CD4-positive, alpha-beta T cell treated with Interleukin-21 for 1 hour (primary cell): ENCODE results near the gene EXD3.
A peak's percentile ranks its signal among the peaks of the same experiment; 100 is the strongest.

ENCODE experiments used
- DNase-seq: peaks from one replicate; pipeline ENCODE4 v3.0.0-alpha.2; 2020

EXD3 gene

GRCh38 chr9:137303151-137303892 lies 119.6 kb downstream of the EXD3 start:
- no peak for DNase-seq

- DNase-seq: no peak
Observed at GRCh38 chr9:137302449-137303150, 120.4 kb downstream of the EXD3 start.

DNA sequence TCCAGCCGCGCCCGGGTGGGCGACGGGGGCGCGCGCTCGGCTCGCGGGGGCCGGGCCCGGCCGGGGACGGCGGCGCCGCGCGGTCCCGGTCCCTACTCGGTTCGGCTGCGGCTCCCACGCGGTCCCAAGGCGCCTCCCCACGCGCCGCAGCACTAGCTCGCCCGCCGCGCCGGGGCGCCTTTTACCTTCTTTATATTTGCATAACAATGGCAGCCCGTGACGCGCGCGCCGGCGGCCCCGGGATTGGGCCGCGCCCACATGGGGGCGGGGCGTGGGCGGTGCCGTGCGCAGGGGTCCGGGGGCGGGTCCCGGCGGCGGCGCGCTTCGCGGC lies 120.9 kb downstream of the EXD3 start, which contains the start of gene NRARP:
NRARP (minus strand) TSS at position 154 of the 331 bp plus-strand sequence. CDS start 343 bp downstream, outside the sequence.
- DNase-seq: peak; percentile 92

DNA sequence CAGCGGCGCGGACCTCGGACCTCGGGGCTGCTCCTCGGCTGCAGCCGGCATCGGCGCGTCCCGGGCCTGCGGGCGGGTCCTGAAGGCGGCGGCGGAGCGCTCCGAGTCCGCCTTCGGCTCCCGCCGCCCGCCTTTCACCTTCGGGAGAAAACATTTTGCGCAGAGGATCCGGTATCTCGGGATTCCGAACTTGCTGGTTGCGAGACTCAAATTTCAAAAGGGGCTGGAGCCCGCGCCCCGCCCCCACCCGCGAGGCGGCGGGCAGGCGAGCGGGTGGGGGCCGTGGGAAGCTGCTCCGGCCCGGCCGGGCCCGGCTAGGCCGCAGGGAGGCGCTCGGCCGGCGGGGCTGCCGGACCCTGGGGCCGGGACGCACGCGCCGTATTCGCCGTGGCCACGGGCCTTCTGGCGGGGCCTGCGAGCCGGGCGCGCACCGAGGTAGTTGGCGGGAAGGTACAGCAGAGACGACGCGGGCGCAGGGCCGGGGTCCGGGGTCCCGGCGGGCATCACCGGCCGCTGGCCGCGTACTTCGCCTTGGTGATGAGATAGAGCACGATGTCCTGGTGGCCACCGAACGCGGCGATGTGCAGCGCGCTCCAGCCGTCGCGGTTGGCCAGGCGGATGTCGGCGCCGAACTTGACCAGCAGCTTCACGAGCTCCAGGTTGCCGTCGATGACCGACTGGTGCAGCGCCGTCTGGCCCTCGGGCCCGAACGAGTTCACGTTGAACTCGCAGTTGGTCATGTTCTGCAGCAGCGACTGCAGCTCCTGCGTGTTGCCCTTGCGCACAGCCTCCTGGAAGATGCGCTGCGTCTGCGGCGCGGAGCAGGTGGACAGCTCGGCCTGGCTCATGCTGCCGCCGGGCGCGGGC lies 121.6 kb downstream of the EXD3 start:
- no peak for DNase-seq

DNA sequence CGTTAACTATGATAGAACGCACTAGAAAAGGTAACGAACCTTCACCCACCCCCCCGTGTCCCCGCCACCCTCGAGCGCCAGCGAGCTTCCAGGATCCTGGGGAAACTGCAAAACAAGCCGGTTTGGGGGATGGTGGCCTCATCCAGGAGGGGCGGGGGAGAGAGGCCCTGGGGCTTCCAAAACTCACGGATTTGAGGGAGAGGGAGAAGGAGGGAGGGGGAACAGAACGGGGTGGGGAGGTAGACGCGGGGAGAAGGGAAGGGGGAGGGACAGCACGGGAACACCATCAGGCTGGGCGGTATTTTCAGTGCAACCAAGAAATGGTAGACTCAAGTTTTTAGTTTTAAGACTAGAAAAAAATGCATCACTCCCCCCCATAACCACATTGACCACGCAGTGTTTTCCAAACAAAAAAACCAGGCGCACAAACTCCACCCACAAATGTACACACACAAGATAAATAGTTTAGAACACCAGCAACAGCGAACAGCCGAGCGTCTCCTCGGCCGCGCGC lies 122.3 kb downstream of the EXD3 start:
- DNase-seq: no peak

DNA sequence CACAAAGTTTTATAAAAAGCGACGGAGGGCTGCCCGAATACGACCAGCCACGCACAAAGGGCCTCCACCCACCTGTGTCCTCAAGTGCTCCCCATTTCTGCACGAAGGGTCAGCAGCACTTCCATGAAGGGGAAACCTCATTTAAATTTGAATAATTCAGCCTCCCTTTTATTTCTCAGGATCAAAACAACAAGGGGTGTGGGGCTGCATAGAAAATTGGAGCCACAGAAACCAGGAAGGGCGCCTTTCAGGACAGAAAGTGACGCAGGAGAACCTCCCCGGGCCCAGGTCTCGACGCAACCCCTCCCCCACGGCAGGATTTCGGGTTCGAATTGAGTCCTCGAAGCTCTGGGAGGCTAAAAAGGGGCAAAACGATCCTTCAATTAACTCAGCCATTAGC lies 123.0 kb downstream of the EXD3 start:
- no peak for DNase-seq

DNA sequence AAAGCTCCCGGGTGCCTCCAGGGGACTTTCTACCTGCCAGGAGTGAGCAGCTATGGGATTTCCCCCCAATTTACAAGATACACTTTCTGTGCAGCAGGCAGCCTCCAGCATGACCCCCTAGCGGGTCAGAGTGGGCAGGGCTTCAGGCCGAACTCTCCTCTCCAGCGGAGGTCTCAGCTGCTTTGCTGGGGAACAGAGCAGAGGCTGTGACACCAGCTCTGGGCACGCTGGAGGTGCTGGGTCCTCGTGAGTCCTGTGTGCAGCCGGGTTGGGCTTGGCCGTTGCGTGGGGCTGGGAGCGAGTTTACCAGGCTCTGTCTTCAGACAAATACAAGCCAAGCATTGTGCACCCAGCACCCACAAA lies 123.8 kb downstream of the EXD3 start:
- DNase-seq: no peak

DNA sequence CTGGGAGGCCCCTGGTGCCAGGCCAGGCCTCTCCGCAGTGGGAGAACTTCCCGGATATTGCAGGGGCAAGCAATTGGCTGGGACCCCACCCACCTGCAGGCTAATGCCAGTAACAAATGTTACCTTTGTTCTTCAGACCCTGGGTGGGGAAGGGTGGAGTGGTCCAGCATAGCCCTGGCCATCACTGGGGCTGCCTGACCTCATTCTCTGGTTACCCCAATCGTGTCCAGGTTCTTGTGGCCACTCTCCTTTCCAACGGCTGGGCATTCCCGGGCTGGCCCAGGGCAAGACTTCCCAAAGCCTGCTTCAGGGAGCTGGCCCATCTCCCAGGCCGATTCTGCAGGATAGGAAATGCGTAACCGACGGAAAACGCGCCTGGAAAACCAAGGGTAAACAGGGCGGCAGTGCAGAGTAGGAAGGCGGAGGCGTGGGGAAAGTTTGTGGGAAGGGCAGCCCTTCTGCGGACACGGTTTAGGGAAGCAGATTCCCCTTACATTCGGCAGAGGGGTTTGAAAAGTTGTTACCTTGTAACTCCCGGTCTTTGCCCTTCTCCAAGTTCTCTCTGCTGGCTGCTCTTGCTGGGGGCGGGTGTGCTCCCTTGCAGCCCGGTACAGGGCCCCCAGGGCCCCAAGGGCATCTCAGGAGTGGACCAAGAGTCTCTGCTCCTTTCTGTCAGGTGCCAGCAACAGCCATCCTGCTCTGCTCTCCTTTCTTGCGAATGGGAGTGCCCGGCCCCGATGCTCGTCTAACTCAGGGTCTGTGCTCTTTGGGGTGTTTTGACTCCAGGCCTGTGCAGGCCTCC lies 124.4 kb downstream of the EXD3 start:
- no peak for DNase-seq

DNA sequence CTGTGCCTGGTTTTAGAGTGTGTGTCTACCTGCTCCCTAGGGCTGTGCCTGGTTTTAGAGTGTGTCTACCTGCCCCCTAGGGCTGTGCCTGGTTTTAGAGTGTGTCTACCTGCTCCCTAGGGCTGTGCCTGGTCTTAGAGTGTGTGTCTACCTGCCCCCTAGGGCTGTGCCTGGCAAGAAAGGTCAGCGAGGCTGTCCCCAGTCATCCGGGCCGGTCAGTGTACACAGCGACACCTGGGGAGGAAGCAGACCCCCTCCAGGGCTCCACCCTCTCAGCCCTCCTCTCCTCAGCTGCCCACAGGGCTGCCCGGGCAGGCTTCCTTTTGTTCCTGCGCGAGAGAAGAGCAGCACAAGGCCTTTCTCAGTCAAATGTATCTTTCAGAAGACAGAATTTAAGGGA lies 125.0 kb downstream of the EXD3 start:
- DNase-seq: no peak

DNA sequence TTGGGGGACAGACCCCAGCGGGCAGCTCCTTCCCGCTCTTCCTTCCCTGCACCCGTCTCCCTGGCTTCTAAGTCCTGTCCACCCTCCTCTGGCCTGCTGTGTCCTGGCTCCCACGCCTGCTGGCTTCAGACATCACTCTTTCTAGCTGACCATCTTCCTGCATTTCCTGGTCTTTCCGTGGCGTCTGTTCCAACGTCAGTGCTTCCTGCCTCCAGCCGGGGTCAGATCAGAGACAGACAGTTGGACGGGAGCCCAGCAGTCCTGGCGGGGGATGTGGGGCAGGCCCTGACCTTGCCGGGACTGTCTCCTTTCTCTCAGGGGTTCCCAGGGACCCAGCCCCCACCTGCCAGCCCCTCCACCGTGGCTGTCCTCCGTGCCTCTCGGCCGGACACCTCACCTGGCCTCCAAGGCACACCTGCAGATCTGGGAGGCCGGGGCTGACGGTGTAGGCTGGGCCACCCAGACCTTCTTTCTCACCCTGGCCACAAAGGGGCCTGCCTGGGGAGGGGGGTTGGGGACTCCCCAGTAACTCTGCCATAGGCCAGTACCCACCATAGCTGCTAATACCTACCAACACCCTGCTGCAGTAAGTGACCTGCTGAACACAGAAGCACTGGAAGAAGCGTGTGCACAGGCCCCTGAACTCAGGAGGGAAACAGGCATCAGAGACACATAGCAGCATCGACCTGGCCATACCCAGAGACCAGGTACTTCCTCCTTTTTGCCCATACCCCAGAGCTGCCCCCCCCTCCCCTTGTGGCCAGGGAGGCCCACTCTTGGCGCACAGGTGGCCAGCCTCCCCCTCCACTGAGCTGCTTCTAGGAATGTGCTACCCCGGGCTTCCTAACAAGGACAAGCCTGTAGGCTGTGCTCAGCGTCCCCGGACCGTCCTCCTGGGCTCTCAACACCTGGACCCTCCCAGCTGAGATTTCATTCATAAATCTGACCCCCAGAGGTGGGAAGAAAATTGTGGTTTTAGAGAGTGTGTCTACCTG lies 126.0 kb downstream of the EXD3 start:
- no peak for DNase-seq

DNA sequence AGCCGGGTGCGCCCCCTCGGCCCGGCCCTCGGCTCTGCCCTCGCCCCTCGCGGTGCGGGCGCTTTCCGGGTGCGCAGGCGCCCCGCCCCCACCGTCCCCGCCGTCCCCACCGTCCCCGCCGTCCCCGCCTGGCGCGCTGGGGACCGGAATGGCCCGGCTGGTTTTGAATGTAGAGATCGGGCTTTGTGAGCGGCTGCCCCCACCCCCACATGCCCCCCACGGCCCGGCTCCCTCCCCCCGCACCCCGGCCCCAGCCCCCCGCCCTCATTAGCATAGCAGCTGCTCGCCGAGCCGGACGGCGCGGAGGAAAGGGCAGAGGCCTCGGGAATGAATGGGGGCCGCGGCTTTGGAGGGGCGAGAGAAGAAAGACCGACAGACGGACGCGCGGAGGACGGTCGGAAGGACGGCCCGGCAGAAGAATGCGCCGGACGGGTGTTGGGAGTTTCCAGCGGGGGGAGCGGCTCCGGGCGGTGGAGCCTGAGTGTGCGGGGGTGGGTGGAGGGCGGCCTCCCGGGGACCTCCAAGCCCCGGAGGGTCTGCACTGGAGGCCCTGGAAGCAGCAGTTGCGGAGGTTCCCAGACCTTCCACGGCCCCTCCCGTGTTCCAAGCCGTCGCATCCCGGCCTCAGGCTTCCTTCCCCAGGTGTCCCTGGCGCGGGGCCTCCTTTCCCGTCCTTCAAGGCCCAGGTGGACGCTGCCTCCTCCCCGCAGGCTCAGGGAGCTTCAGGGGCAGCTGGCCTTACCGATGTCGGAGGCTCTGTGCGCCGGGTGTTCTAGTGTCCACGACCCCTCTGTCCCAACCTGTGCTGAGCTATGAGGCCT lies 126.9 kb downstream of the EXD3 start:
- no peak for DNase-seq

GRCh38 chr9:137295238-137295811 lies 127.6 kb downstream of the EXD3 start:
- peak; percentile 46 for DNase-seq

DNA sequence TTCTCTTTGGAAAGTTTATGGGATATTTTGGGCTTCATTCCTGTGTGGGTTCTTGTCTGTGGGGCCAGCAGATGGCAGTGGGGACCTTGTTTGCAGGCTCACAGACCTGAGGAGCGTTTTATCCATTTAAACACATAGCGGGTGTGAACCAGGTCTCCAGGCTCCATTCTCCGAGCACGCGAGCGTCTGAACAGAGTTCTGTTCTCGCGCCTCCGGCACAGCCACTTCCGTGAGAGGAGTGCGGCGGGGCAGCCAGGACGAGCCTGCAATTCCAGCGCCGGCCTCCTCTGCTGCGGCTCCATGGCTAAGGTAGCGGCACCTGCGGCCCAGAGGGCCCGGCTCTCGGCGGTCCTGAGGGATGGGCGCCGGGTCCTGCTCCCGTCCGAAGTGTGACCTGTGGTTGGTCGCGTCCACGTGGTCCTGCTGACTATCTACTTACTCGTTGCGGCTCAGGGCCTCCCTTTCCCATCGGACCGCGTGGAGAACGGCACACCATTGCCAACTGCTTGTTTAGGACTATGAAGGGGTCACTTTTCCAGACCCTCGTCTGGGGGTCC lies 128.2 kb downstream of the EXD3 start:
- peak; percentile 26 for DNase-seq

- DNase-seq: peak; percentile 35
Observed at GRCh38 chr9:137294091-137294680, 128.8 kb downstream of the EXD3 start.

GRCh38 chr9:137293482-137294090 lies 129.4 kb downstream of the EXD3 start:
- no peak for DNase-seq

- no peak for DNase-seq
Observed at GRCh38 chr9:137293094-137293481, 129.9 kb downstream of the EXD3 start.

DNA sequence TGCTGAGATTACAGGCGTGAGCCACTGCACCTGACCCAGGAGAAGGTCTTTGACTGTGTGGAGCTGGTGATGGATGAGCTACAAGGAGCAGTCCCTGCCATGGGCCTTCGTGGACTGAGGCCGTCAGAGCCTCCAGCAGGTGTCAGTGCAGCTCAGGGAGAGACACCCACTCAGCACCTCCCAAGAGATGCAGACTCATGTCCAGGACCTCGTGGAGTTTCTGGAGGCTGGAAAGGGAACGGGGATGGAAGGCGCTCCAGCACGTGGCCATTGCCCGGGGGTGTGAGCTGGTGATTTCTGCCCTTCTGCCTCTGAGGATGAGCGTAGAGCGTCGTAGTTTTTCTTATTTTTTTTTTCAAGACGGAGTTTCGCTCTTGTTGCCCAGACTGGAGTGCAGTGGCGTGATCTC lies 136.0 kb downstream of the EXD3 start:
- peak; percentile 31 for DNase-seq

GRCh38 chr9:137281345-137282116 lies 141.4 kb downstream of the EXD3 start:
- no peak for DNase-seq
